ENCODE data around the gene NR2F2.

NR2F2 gene

GRCh38 chr15:96344060-96344705 lies 13.7 kb downstream of the NR2F2 start:
- no peak for DNase-seq

DNA sequence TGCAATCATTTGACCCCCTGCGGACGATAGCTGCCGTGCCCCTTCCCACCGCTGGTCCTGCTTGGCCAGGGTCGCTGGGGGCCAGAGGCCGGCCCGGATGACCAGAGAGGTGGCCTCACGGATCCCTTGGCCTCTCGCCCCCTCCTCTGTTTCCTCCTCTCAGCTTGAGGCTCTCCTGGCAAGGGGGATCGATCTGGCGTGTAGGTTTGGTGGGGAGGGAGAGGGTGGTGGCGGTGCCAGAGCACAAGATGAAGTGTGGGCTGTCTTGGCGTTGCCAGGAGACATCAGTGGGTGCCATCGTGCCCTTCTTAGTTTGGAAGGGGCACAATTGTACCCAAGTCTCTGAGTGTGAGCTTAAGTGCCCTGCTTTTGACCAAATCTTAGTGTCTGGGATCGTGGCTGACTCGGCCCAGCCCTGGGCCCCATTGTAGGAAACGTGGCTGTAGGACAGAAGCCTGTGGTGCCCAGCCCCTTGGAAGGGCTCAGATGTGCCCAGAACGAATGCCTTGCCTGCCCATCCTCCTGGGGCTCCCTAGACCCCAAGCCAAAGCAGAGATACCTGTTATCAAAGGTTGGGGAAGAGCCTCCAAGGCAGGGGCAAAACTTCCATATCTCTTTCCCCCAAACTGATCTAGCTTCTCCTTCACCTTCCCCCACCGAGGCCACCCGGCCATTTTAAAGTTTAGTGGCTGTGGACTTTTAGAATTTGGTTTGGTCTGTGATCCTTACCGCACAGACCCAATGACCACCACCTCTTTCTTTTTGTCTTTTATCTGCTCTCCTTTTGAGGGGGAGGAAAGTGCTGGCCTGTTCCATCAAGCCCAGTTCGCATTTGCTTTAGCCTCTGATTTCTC lies 14.4 kb downstream of the NR2F2 start:
- DNase-seq: no peak

GRCh38 chr15:96345560-96346399 lies 15.3 kb downstream of the NR2F2 start:
- peak; percentile 59 to 86 for DNase-seq

- DNase-seq: no peak
These were observed 16.0 kb downstream of the NR2F2 start for GRCh38 chr15:96346409-96346970.

DNA sequence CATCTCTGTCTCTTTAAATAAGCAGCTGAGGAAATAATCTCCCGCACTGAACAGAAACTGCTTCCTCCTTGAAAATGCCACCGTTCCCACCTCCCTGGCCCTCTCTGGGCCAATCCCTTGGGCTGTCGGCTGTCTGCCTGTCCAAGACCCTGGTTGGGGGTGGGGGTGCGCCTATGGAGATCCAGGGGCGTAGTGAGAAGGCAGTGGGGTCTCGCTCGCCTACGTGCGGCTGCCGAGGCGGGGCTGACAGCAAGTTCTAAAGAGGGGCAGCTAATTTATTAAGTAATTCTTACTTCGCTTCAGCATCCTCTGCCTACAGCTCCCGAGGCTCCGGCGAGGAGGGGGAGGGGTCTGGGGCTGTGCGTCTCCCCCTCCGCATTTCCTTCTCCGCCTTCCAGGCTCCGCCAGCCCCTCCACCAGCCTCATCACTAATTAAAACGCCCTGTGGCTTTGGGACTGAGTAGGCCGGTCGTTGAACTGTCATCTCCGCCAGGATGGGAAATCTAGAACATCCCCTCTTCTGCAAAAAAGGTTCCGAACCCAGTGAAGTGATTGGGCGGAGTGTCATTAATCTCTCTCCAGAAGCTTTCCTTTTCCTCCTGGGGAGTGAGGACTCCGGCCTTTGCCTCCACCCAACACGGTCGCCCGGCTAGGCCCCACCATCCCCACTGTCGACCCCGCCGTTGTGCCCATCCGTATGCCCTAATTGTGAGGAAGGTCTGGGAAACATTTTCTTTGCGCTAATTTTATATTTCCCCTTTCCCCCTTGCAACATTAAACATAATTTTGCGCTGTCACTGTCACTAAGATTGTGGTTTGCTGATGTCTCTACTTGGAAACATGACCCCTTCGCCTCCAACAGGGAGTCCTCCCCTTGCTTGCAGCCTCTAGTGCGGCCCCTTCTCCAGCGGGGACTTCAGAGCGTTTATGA lies 16.9 kb downstream of the NR2F2 start:
- DNase-seq: no peak

GRCh38 chr15:96348112-96349027 lies 17.9 kb downstream of the NR2F2 start:
- no peak for DNase-seq

DNA sequence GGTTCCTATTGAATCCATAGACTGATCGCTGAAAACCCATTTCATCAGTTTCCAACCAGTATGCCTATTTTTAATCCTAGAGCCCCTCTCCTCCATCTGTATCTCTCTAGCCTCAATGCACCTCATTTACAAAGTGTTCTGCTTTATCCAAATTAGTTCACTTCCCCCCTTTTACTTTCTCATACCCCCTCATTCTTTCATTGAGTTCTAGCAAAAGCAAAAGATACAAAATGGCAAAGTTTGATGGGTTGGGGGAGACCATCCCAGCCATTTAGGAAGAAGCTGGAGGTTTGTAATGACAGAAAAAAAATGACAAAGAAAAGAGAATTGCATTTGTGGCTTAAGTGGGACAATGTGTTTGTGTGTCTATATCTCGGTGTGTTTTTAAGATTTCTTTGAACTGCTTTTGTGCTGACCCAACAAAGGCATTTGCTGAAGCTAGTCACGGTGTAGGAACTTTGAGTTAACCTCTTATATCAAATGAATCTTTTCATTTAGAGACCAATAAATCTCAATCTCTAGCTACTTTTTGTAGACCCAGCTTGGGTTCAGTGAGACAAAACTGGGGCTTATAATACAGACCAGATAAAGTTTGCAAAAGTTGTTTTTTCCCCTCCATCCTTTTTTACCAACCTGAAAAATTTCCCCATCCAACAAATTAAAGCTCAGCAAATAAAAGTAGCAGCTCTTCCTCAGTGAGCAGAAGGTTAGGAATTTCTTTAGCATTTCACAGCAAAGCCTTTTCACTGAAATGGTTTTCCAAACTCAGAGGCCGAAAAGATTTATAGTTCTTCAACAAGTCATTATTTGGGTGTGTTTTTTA lies 18.7 kb downstream of the NR2F2 start:
- no peak for DNase-seq

GRCh38 chr15:96349857-96350720 lies 19.6 kb downstream of the NR2F2 start:
- no peak for DNase-seq

DNA sequence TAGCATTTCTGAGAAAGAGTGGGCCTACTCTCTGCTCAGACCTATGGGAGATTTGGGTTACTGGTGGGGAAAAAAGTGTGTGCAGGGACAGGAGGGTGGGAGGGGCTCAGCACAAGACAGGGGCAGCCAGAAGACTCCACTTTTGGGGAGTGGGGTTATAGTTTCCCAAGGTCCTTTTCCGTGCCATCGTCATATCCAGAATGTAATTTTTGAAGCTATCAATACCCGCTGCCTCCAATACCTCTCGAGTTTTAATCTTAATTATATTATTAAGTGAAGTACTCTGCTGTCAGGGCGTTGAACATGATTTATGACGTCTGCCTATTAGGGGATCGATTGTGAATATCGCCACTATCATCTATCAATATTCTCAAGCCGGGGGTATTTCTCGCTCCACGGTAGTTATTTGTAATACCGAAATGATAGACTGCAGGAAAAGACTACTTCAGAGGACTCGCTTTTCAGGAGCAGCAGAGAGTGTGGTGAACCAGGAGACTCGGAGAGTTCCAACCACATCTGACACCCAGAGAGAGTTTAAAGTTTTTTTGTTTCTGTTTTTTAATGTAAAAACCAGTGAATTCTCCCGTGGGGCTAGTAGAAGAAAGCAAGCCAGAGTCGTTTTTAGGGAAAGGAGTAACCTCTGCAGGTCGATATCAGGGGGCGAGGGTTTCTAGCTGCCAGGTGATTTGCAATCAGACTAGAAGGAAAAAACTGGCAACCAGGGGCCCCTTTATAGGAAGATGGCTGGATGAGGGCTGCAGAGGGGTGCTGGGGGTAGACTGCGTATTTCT lies 20.6 kb downstream of the NR2F2 start:
- no peak for DNase-seq

- no peak for DNase-seq
These were observed 21.5 kb downstream of the NR2F2 start for GRCh38 chr15:96351761-96352603.

DNA sequence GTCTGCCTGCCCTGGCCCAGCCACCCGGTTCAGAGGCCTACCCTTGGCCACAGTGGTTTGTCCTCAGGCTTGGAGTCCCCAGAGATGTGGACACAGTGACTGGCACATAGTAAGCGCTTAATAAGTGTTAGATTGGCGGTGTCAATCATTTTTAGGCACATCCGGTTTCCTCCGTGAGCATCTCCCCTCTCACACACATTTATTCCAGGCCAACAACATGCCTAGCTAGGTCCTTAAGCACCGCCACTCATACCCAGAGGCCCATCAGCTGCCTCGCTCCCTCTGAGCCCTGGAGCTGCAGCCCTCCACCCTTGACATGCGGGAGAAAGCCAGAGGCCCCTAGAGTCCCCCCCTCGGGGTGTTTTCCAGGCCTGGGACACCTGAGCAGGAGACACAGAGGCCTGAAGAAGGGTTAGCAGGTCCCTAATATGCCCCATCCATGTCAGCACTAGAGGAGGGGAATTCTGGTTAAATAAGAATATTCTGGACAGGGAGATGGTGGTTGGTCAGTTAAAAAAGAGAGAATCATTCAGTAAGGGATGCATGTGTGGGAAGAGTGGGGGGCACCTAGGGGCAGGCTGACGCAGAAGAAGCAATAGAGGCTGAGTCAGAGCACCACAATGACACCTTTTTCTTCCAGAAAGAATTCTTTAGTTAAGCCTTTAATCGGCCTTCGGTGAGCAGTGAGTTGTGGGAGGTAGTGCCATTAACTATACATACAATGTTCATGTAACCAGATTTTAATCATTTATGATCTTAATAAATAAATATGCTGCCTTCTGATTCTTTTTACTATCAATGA lies 22.3 kb downstream of the NR2F2 start:
- no peak for DNase-seq

DNA sequence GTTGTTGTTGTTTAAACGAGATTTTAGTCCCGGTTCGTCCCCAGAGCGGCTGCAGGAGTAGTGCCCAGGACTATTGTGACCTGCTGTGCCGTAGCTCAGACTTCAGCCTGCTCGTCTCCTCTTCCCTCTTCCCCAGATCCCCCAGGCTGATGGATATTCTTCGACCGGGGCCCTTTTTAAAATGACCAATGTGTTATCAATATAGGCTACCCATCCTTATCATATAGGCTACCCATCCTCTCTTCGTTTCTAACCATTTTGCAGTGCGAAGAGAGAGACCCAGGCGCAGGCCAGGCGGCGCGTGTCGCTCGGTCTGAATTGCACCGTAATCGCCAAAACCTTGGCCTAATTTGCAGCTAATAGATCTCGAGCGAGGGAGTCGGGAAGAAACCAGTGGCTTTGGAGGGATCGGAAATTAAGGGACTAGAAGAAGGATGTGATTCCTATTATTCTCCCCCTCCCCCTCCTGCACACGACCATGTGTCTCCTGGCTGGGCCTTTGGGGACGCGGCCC lies 23.0 kb downstream of the NR2F2 start:
- no peak for DNase-seq

GRCh38 chr15:96353930-96354730 lies 23.6 kb downstream of the NR2F2 start:
- no peak for DNase-seq

DNA sequence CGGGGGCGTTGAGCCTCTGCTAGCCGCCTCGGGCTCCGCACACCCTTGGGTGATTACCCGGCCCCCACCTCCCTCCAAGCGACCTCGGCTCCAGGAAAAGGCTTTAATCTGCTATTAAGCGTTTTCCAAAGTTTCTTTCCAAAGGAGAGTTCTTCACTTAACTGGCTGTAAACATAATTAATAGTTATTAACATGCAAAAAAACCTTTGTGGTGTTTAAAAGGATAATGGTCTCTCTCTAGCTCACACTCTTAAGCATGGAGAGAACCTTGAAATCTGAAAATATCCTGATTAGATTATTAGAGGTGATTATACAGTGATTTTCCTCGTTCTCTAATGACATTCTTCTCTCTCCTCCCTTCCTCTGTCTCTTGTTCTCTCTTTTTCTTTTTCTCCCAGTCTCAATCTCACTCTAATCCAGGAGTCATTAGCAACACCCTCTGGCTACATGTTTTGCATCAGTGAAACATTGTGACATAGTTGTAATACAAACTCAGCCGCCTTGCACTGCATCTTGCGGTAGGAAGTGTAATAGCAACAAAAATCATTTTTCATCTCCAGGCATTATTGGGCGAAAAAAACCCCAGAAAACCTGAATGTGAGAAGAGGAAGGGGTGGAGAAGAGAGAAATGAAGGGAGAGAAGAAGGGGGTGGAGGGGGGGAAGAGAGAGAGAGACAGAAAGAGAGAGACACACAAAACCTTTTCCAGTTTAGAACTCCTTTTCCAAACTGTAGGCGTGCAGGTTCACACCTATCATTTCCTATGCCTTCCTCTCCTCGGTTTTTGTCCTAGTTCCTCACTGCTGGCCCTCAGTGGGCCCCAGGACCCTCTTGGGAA lies 24.4 kb downstream of the NR2F2 start:
- DNase-seq: peak; percentile 11 to 25

Data from NCI-H524 (cell line).